Hepatocyte (in vitro differentiated cells): ENCODE results near the gene UMAD1. TPM values are rescaled to one million over a fixed set of nuclear protein-coding genes. Genes with fewer than 3 reads are reported as not detected.

ENCODE experiments used
- DNase-seq: peaks from one replicate; pipeline ENCODE4 v3.0.0-alpha.2; 2016; ENCODE audit warnings: low spot score
- H2AFZ ChIP-seq: fragments of 200-600 bp; sonication (generic); 2 replicates; pipeline ENCODE4 v1.6.0; 2016; ENCODE audit warnings: antibody characterized with exemption, mild to moderate bottlenecking
- H3K27ac ChIP-seq: fragments of 200-600 bp; sonication (generic); 2 replicates; pipeline ENCODE4 v1.5.1; 2016; ENCODE audit warnings: mild to moderate bottlenecking
- H3K27me3 ChIP-seq: fragments of 200-600 bp; sonication (generic); 2 replicates; pipeline ENCODE4 v1.6.1; 2016
- H3K36me3 ChIP-seq: fragments of 200-600 bp; sonication (generic); replicated peaks from 2 replicates; pipeline ENCODE4 v1.5.1; 2016; ENCODE audit warnings: low read depth; ENCODE audit not compliant: insufficient read depth
- H3K4me1 ChIP-seq: fragments of 200-600 bp; sonication (generic); 2 replicates; pipeline ENCODE4 v1.5.1; 2016; ENCODE audit warnings: mild to moderate bottlenecking, moderate library complexity; ENCODE audit not compliant: insufficient read depth
- H3K4me2 ChIP-seq: fragments of 200-600 bp; sonication (generic); 2 replicates; pipeline ENCODE4 v1.6.0; 2016
- H3K4me3 ChIP-seq: fragments of 200-600 bp; sonication (generic); 2 replicates; pipeline ENCODE4 v1.5.1; 2016; ENCODE audit warnings: mild to moderate bottlenecking
- H3K79me2 ChIP-seq: fragments of 200-600 bp; sonication (generic); 2 replicates; pipeline ENCODE4 v1.6.0; 2017; ENCODE audit warnings: mild to moderate bottlenecking
- H3K9me2 ChIP-seq: fragments of 200-600 bp; sonication (generic); replicated peaks from 2 replicates; pipeline ENCODE4 v1.6.0; 2017; ENCODE audit warnings: mild to moderate bottlenecking; ENCODE audit not compliant: insufficient read depth
- H3K9me3 ChIP-seq: fragments of 200-600 bp; sonication (generic); 2 replicates; pipeline ENCODE4 v1.5.1; 2016; ENCODE audit warnings: low read depth, mild to moderate bottlenecking
- H4K20me1 ChIP-seq: fragments of 200-600 bp; sonication (generic); 2 replicates; pipeline ENCODE4 v1.6.0; 2016; ENCODE audit warnings: mild to moderate bottlenecking; ENCODE audit not compliant: insufficient read depth, poor library complexity, severe bottlenecking
- CTCF ChIP-seq: fragments of 200-600 bp; sonication (generic); IDR thresholded peaks from 2 replicates; pipeline ENCODE4 v1.5.1; 2016; ENCODE audit warnings: antibody characterized with exemption, mild to moderate bottlenecking; ENCODE audit not compliant: poor library complexity
- EZH2 ChIP-seq: fragments of 200-600 bp; sonication (generic); IDR thresholded peaks from 2 replicates; pipeline ENCODE4 v1.6.1; 2016; ENCODE audit warnings: antibody characterized with exemption, mild to moderate bottlenecking, borderline replicate concordance
- EZH2phosphoT487 ChIP-seq: fragments of 200-600 bp; sonication (generic); IDR thresholded peaks from one replicate; pipeline ENCODE4 v1.6.1; 2018; ENCODE audit warnings: antibody characterized with exemption, mild to moderate bottlenecking, low read depth, moderate library complexity; ENCODE audit not compliant: unreplicated experiment, severe bottlenecking
- whole genome bisulfite sequencing: methylation state at CpG from one replicate; pipeline ENCODE4 v1.1.6; 2016; ENCODE audit warnings: low lambda C conversion rate; ENCODE audit errors: missing lambda C conversion rate; 5-methylcytosine and 5-hydroxymethylcytosine counted together
- polyA plus RNA-seq: library from polyadenylated mRNA; unstranded; fragments of >200 nt; fragmentation: Nextera tagmentation; extraction: Ambion mirVana; gene quantifications from 2 replicates; pipeline ENCODE4 v1.2.1, GENCODE V29; 2016
- total RNA-seq: library from RNA; depleted of rRNA; stranded (reverse); fragments of >200 nt; gene quantifications from 2 replicates; pipeline ENCODE4 v1.2.3, GENCODE V29; 2014

Gene UMAD1
- total and polyA plus RNA-seq, 2 experiments from 2014 or later: 15.7 to 29.0 TPM

- H3K9me3 ChIP-seq: no peaks in the 10 kb centered on the region
- WGBS: 73% methylated on average over 3 of the region's 3 CpGs
Observed at GRCh38 chr7:7920481-7920880, 279.9 kb downstream of the UMAD1 start.

GRCh38 chr7:7921830-7922229, 281.3 kb downstream of the UMAD1 start:
- Histone ChIP-seq H4K20me1 (no peaks in the 10 kb centered on the region), H3K36me3 (no peaks in the 10 kb centered on the region), H3K4me2 (no peak overlapping the region), H3K4me3 (no peak overlapping the region), H3K4me1 (no peaks in the 10 kb centered on the region), H3K9me2 (no peaks in the 10 kb centered on the region), H3K79me2 (no peaks in the 10 kb centered on the region), H3K27me3 (no peaks in the 10 kb centered on the region), H2AFZ (no peak overlapping the region), H3K27ac (no peak overlapping the region), H3K9me3 (no peaks in the 10 kb centered on the region)
- no peak for DNase-seq
- no peak for TF ChIP-seq EZH2
- TF ChIP-seq CTCF: no peak
- no peak for TF ChIP-seq EZH2phosphoT487

More at GRCh38 chr7:7920481-7920880, 279.9 kb downstream of the UMAD1 start:
- Histone ChIP-seq H2AFZ (no peak overlapping the region), H3K4me2 (peak overlapping the region; percentile 13), H3K4me1 (no peaks in the 10 kb centered on the region), H3K27ac (no peak overlapping the region), H4K20me1 (no peaks in the 10 kb centered on the region), H3K27me3 (no peaks in the 10 kb centered on the region), H3K4me3 (no peak overlapping the region), H3K79me2 (no peaks in the 10 kb centered on the region), H3K36me3 (no peaks in the 10 kb centered on the region), H3K9me2 (no peaks in the 10 kb centered on the region)
- no peak for DNase-seq
- no peak for TF ChIP-seq EZH2
- no peak for TF ChIP-seq EZH2phosphoT487
- TF ChIP-seq CTCF: no peak

GRCh38 chr7:7922684-7923385, 282.3 kb downstream of the UMAD1 start:
- Histone ChIP-seq H3K4me3 (no peak overlapping the region), H3K36me3 (no peaks in the 10 kb centered on the region), H3K4me2 (peak overlapping the region; percentile 12), H3K9me2 (no peaks in the 10 kb centered on the region), H3K27me3 (no peaks in the 10 kb centered on the region), H3K27ac (peak overlapping the region; percentile 0), H3K9me3 (no peaks in the 10 kb centered on the region), H4K20me1 (no peaks in the 10 kb centered on the region), H2AFZ (no peak overlapping the region), H3K4me1 (no peaks in the 10 kb centered on the region), H3K79me2 (no peaks in the 10 kb centered on the region)
- 32% methylated on average over 7 of the region's 7 CpGs for WGBS
- DNase-seq: no peak
- no peak for TF ChIP-seq EZH2phosphoT487
- no peak for TF ChIP-seq CTCF
- TF ChIP-seq EZH2: no peak

- Histone ChIP-seq H4K20me1 (no peaks in the 10 kb centered on the region), H3K36me3 (no peaks in the 10 kb centered on the region), H3K9me2 (no peaks in the 10 kb centered on the region), H3K4me1 (no peaks in the 10 kb centered on the region), H3K4me3 (no peak overlapping the region), H3K4me2 (no peak overlapping the region), H3K9me3 (no peaks in the 10 kb centered on the region), H3K27me3 (no peaks in the 10 kb centered on the region), H3K79me2 (no peaks in the 10 kb centered on the region), H2AFZ (no peak overlapping the region), H3K27ac (no peak overlapping the region)
- no peak for DNase-seq
- WGBS: 81% methylated on average over 1 of the region's 1 CpG
- no peak for TF ChIP-seq CTCF
- TF ChIP-seq EZH2: no peak
- TF ChIP-seq EZH2phosphoT487: no peak
Observed at GRCh38 chr7:7923818-7924217, 283.3 kb downstream of the UMAD1 start.
